HG02884 (cell line): ENCODE results near the gene CELA1.
"Not testable (repeated sequence)": the region's sequence is repeated elsewhere in the genome, so short reads cannot be mapped to it uniquely, and the experiment has no call there.

Experiments used
- ATAC-seq: cut with Tn5 transposase; IDR thresholded peaks from one replicate; pipeline ENCODE4 v1.9.1; 2021; ENCODE audit warnings: mild to moderate bottlenecking, moderate library complexity; ENCODE audit not compliant: unreplicated experiment

Gene CELA1

GRCh38 chr12:51349026-51349425 lies 2.5 kb upstream of the CELA1 start:
- ATAC-seq = no peak

GRCh38 chr12:51348116-51348515 lies 1.6 kb upstream of the CELA1 start:
- ATAC-seq = no peak

GRCh38 chr12:51345681-51346080 lies 798 bp downstream of the CELA1 start:
- ATAC-seq = no peak

- no peak for ATAC-seq
These were observed 3.3 kb downstream of the CELA1 start for GRCh38 chr12:51343201-51343600.

- ATAC-seq = no peak
These were observed 4.1 kb downstream of the CELA1 start for GRCh38 chr12:51342416-51342815.

GRCh38 chr12:51341251-51342007 lies 5.0 kb downstream of the CELA1 start:
- ATAC-seq = no peak

GRCh38 chr12:51339750-51340149 lies 6.7 kb downstream of the CELA1 start:
- no peak for ATAC-seq

- not testable (repeated sequence) for ATAC-seq
These were observed 9.1 kb downstream of the CELA1 start for GRCh38 chr12:51337336-51337735.

GRCh38 chr12:51335931-51336330 lies 10.5 kb downstream of the CELA1 start:
- ATAC-seq = no peak

- ATAC-seq = no peak
These were observed 11.7 kb downstream of the CELA1 start for GRCh38 chr12:51334764-51335163.

- no peak for ATAC-seq
These were observed 12.9 kb downstream of the CELA1 start for GRCh38 chr12:51333536-51333935.

GRCh38 chr12:51330186-51330585 lies 16.3 kb downstream of the CELA1 start:
- no peak for ATAC-seq

GRCh38 chr12:51329742-51330141 lies 16.7 kb downstream of the CELA1 start:
- no peak for ATAC-seq

- no peak for ATAC-seq
These were observed 17.9 kb downstream of the CELA1 start for GRCh38 chr12:51328587-51328986.

- ATAC-seq = no peak
These were observed 19.6 kb downstream of the CELA1 start for GRCh38 chr12:51326698-51327439.

- no peak for ATAC-seq
These were observed 21.5 kb downstream of the CELA1 start for GRCh38 chr12:51324953-51325352.

- ATAC-seq = no peak
These were observed 22.2 kb downstream of the CELA1 start, which contains the start of gene BIN2 for GRCh38 chr12:51323966-51324895. TSS of gene BIN2 (minus strand) at chr12:51324174. CDS start at chr12:51324102, 72 bp downstream.

- ATAC-seq = no peak
These were observed 23.0 kb downstream of the CELA1 start for GRCh38 chr12:51323317-51323960.

GRCh38 chr12:51322452-51322851 lies 24.0 kb downstream of the CELA1 start:
- ATAC-seq = no peak

GRCh38 chr12:51321882-51322281 lies 24.6 kb downstream of the CELA1 start:
- no peak for ATAC-seq
